Psoas muscle (tissue), 8 donors: Measurements from ENCODE around the gene METTL23. TPM values are rescaled to one million over a fixed set of nuclear protein-coding genes. Genes with fewer than 3 reads are reported as not detected.

Experiments
- ATAC-seq, 4 donors: fragments of 200-7000 bp; cut with Tn5 transposase; one replicate each; pipeline ENCODE4 v1.9.1; 2020; ENCODE audit warnings: moderate library complexity in 3 of 4, mild to moderate bottlenecking in 2 of 4
- DNase-seq, 2 donors: peaks; one replicate each; pipeline ENCODE4 v3.0.0-alpha.2; 2020
- H3K27ac ChIP-seq: fragments of 200-600 bp; one replicate; pipeline ENCODE4 v1.8.0; 2022
- H3K27me3 ChIP-seq, 3 donors: fragments of 200-600 bp in 1 of 3; one replicate each; pipeline versions ENCODE4 v1.6.1 to v1.8.0; 2013 to 2022; ENCODE audit warnings: low read length in 2 of 3, mild to moderate bottlenecking in 2 of 3, moderate library complexity in 1 of 3; ENCODE audit not compliant: insufficient read depth in 3 of 3
- H3K36me3 ChIP-seq, 2 donors: fragments of 200-600 bp in 1 of 2; one replicate each; pipeline versions ENCODE4 v1.6.1 to v1.8.0; 2013 to 2022; ENCODE audit warnings: low read depth in 1 of 2, mild to moderate bottlenecking in 1 of 2, moderate library complexity in 1 of 2; ENCODE audit not compliant: insufficient read depth in 1 of 2
- H3K4me1 ChIP-seq: fragments of 200-600 bp; one replicate; pipeline ENCODE4 v1.8.0; 2022
- H3K4me3 ChIP-seq: fragments of 200-600 bp; one replicate; pipeline ENCODE4 v1.8.0; 2022; ENCODE audit warnings: mild to moderate bottlenecking
- H3K9me3 ChIP-seq: fragments of 200-600 bp; one replicate; pipeline ENCODE4 v1.8.0; 2022
- WGBS, 3 donors: extraction: QIAGEN DNeasy Blood & Tissue Kit; methylation state at CpG; one replicate each; pipeline versions ENCODE4 v1.1.6 to v1.1.7; 2013; 5-methylcytosine and 5-hydroxymethylcytosine counted together
- intact Hi-C, 2 donors: fragments of 100-400 bp; cut with DNase I; formaldehyde crosslinking; loops; one replicate each; pipeline versions ENCODE4 v1.11.0 to v1.14.2; 2022
- polyA plus RNA-seq, 3 donors: library from polyadenylated mRNA; stranded (reverse); fragments of 200-250 nt; gene quantifications; one replicate each; pipeline ENCODE4 v1.2.3, GENCODE V29; 2013
- total RNA-seq, 4 donors: library from RNA; stranded (reverse); fragmentation: NEBNext Ultra II Directional in 2 of 4; extraction: Animal tissue kit (Norgen Biotek cat#: 25700) in 2 of 4; gene quantifications; one replicate each; pipeline versions ENCODE4 v1.2.1 to v1.2.4, GENCODE V29; 2021 to 2023
- TF ChIP-seq, protein P1 (sequence below): fragments of 200-600 bp; IDR thresholded peaks from one replicate; pipeline ENCODE4 v1.8.0; 2022; ENCODE audit warnings: antibody characterized with exemption
- donor health status: healthy with polysubstance abuse.
- donor health status: DM: no; HTN: no; CAD: no; lungs with moderate emphysema.
- donor health status: Bipolar disorder and iron deficiency.
- donor health status: healthy.
- donor health status: DM: yes; HTN: yes; CAD: no.
- donor health status: DM: no; HTN: no; CAD: no.
- donor health status: DM: no; HTN: no; CAD: no.
- donor health status: DM: yes; HTN: yes; CAD: no.

The METTL23 gene
- total and polyA plus RNA-seq, 7 donors, result 19.0 to 54.0 (median 27.0) TPM

DNA sequence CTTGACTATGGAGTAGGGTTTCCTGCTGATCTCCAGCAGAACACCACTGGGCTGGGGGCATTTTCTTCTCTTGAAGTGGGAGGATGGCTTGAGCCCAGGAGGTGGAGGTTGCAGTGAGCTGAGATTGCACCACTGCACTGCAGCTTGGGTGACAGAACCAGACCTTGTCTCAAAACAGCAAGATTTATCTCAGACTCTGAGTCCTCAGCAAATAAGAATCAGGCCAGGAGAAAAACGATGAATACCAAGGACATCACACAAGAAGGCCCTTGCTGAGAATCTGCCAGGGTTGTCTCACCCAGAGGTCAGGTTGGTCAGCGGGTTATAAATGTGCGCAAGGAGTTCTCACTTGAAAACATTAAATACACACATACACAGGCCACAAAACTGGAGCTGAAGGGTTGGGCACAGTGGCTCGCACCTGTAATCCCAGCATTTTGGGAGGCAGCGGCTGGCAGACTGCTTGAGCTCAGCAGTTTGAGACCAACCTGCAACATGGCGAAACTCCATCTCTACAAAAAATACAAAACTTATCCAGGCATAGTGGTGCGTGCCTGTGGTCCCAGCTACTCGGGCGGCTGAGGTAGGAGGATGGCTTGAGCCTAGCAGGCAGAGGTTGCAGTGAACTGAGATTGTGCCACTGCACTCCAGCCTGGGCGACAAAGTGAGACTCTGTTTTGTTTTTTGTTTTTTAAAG lies 23.6 kb upstream of the METTL23 start:
- no peak overlapping the region for H3K4me3 ChIP-seq
- ATAC-seq, result no peak
- no peaks in the 10 kb centered on the region for H3K27me3 ChIP-seq
- TF ChIP-seq, protein P1, sequence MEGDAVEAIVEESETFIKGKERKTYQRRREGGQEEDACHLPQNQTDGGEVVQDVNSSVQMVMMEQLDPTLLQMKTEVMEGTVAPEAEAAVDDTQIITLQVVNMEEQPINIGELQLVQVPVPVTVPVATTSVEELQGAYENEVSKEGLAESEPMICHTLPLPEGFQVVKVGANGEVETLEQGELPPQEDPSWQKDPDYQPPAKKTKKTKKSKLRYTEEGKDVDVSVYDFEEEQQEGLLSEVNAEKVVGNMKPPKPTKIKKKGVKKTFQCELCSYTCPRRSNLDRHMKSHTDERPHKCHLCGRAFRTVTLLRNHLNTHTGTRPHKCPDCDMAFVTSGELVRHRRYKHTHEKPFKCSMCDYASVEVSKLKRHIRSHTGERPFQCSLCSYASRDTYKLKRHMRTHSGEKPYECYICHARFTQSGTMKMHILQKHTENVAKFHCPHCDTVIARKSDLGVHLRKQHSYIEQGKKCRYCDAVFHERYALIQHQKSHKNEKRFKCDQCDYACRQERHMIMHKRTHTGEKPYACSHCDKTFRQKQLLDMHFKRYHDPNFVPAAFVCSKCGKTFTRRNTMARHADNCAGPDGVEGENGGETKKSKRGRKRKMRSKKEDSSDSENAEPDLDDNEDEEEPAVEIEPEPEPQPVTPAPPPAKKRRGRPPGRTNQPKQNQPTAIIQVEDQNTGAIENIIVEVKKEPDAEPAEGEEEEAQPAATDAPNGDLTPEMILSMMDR, result no peak
- WGBS, 3 donors, result 88 to 96% (median 92%) methylated on average over 10 of the region's 10 CpGs
- intact Hi-C loops, result no loop called here
- peak overlapping the region; percentile 97 for H3K27ac ChIP-seq
- peaks cover 39% of the 10 kb centered on the region for H3K4me1 ChIP-seq
- H3K36me3 ChIP-seq, result no peaks in the 10 kb centered on the region
- DNase-seq, result no peak
- H3K9me3 ChIP-seq, result no peaks in the 10 kb centered on the region

GRCh38 chr17:76704805-76705204 lies 21.8 kb upstream of the METTL23 start:
- Histone ChIP-seq H3K4me1 (peaks cover 41% of the 10 kb centered on the region), H3K36me3 (no peaks in the 10 kb centered on the region), H3K27me3 (no peaks in the 10 kb centered on the region), H3K27ac (peak overlapping the region; percentile 13), H3K9me3 (no peaks in the 10 kb centered on the region), H3K4me3 (no peak overlapping the region)
- ATAC-seq (no peak), DNase-seq (no peak)
- 39 to 54% (median 52%) methylated on average over 4 of the region's 4 CpGs for WGBS, 3 donors
- TF ChIP-seq, protein P1, result no peak
- intact Hi-C loops, result no loop called here

DNA sequence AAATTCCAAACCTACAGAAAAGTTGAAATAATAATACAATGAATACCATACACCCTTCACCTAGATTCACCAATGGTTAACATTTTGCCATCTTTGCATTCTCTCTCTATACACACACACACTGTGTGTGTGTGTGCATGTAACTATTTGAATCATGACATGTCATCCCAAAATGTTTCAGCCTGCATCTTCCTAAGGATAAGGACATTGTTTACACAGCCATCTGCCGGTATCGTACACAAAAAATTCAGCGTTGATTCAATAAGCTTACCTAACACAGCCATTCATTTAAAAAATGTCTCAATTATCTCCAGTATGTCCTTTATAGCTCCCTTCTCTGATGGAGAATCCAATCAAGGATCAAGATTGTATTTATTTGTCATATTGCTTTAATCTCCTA lies 19.8 kb upstream of the METTL23 start:
- intact Hi-C loops, result no loop called here
- H3K4me1 ChIP-seq, result peaks cover 36% of the 10 kb centered on the region
- no peak for DNase-seq
- H3K27me3 ChIP-seq, result no peaks in the 10 kb centered on the region
- no peak overlapping the region for H3K27ac ChIP-seq
- H3K36me3 ChIP-seq, result no peaks in the 10 kb centered on the region
- 91 to 94% (median 94%) methylated on average over 3 of the region's 3 CpGs for WGBS, 3 donors
- no peaks in the 10 kb centered on the region for H3K9me3 ChIP-seq
- ATAC-seq, result no peak
- TF ChIP-seq, protein P1, result no peak
- no peak overlapping the region for H3K4me3 ChIP-seq

GRCh38 chr17:76707985-76708807 lies 18.4 kb upstream of the METTL23 start:
- H3K4me1 ChIP-seq, result peaks cover 34% of the 10 kb centered on the region
- intact Hi-C loops, result no loop called here
- H3K36me3 ChIP-seq, result peaks cover 0 to 7% of the 10 kb centered on the region in 2 donors
- H3K9me3 ChIP-seq, result no peaks in the 10 kb centered on the region
- peak overlapping the region; percentile 85 for H3K27ac ChIP-seq
- no peaks in the 10 kb centered on the region for H3K27me3 ChIP-seq
- peak in 3 of 4 donors; percentile 22 to 32 (median 28) for ATAC-seq
- peak; percentile 35 to 64 for DNase-seq
- TF ChIP-seq, protein P1, result peak; percentile 27
- 31 to 40% (median 39%) methylated on average over 12 to 14 of the region's 14 CpGs for WGBS, 3 donors
- H3K4me3 ChIP-seq, result peak overlapping the region; percentile 73
